ENCODE results near the gene APC.

APC gene

DNA sequence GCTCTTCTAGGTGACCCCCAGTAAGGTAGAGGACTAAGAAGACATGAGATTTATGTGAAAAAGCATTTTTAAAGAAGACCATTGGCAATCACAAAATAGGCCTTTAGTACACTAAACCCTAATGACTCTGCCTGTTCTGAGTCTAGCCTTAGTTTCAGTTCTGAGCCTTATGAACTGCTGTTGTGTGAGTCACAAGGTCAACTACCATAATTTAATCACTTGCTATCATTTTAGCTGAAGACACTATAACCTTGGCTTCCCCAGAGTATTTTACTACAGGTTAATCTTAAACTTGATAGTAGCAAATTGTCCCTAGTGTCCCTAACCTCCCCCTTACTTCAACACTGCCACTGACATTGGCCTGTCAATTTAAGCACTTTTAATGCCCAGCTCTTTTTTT is 34.4 kb downstream of the APC start:
- DNase-seq, result peak; percentile 24
- H3K36me3 ChIP-seq (replicated peaks), result no peaks in the 10 kb centered on the region

DNA sequence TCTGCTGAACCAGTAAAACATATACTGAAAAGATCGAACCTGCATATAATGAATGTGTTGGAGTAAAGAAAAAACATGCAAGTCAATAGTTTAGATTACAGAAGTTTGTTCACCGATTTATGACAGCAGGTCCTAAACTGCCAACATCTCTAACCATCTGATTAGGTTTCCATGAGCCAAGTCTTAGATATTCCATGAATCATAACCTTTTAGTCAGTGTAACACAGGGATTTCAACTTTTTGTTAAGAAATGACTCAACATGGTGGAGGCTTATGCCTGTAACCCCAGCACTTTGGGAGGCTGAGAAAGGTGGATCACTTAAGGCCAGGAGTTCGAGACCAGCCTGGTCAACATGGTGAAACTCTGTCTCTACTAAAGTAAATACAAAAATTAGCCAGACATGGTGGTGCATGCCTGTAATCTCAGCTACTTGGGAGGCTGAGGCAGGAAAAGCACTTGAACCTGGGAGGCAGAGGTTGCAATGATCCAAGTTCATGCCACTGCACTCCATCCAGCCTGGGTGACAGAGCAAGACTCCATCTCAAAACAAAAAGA is 38.7 kb downstream of the APC start:
- H3K4me3 ChIP-seq (ENCODE audit: low read depth, low read length), result no peak overlapping the region
- H3K36me3 ChIP-seq (replicated peaks), result peaks cover 2% of the 10 kb centered on the region
- in situ Hi-C loops (cut with HindIII; ENCODE audit: low pct_ligation_motif_present, low sequenced_read_pairs), result no loop called here
- no peaks in the 10 kb centered on the region for H3K27me3 ChIP-seq (replicated peaks)
- TF ChIP-seq, protein P1, sequence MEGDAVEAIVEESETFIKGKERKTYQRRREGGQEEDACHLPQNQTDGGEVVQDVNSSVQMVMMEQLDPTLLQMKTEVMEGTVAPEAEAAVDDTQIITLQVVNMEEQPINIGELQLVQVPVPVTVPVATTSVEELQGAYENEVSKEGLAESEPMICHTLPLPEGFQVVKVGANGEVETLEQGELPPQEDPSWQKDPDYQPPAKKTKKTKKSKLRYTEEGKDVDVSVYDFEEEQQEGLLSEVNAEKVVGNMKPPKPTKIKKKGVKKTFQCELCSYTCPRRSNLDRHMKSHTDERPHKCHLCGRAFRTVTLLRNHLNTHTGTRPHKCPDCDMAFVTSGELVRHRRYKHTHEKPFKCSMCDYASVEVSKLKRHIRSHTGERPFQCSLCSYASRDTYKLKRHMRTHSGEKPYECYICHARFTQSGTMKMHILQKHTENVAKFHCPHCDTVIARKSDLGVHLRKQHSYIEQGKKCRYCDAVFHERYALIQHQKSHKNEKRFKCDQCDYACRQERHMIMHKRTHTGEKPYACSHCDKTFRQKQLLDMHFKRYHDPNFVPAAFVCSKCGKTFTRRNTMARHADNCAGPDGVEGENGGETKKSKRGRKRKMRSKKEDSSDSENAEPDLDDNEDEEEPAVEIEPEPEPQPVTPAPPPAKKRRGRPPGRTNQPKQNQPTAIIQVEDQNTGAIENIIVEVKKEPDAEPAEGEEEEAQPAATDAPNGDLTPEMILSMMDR (IDR thresholded peaks at IDR 0.05; ENCODE audit: low read depth, low read length, missing control alignments), result no peak
- peak overlapping the region; percentile 51 for H3K27ac ChIP-seq
- DNase-seq, result peak; percentile 58

More for the DNA sequence above, 34.4 kb downstream of the APC start:
- TF ChIP-seq, protein P1 (IDR thresholded peaks at IDR 0.05; ENCODE audit: low read depth, low read length, missing control alignments), result no peak
- no peaks in the 10 kb centered on the region for H3K27me3 ChIP-seq (replicated peaks)
- no peak overlapping the region for H3K4me3 ChIP-seq (ENCODE audit: low read depth, low read length)
- in situ Hi-C loops (cut with HindIII; ENCODE audit: low pct_ligation_motif_present, low sequenced_read_pairs), result no loop called here
- peak overlapping the region; percentile 47 for H3K27ac ChIP-seq

DNA sequence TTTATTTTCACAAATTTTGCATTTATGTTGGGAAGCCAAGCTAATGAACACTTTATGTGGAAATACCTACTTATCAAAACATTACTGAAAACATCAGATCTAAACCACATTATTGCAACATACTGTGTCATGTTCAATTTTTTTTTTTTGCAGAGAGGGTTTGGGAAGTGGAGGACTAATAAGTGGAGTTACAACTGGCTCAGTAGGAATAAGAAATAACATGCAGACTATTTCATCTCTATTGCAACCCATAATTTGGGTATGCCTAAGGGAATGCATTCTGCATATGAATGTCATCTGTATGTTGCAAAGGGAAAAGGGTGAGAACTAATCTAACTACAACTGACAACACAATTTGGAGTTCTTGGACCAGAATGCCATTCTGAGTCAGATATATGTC is 41.8 kb downstream of the APC start:
- H3K27me3 ChIP-seq (replicated peaks), result no peaks in the 10 kb centered on the region
- H3K27ac ChIP-seq, result no peak overlapping the region
- DNase-seq, result no peak
- TF ChIP-seq, protein P1 (IDR thresholded peaks at IDR 0.05; ENCODE audit: low read depth, low read length, missing control alignments), result no peak
- H3K36me3 ChIP-seq (replicated peaks), result peaks cover 10% of the 10 kb centered on the region
- in situ Hi-C loops (cut with HindIII; ENCODE audit: low pct_ligation_motif_present, low sequenced_read_pairs), result no loop called here
- H3K4me3 ChIP-seq (ENCODE audit: low read depth, low read length), result no peak overlapping the region

DNA sequence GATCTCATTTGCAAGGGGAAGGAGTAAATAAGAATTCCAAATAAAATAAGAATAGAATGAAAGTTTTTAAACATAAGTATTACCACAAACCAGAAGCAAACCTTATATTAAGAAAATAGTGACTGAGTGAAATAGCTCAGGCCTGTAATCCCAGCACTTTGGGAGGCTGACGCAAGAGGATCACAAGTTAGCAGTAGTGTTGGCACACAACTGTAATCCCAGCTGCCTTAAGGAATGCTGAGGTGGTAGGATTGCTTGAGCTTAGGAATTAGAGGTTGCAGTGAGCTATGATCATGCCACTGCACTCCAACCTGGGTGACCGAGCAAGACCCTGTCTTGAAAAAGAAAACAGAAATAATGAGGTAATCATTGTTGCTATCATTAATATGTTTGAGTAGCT is 47.0 kb downstream of the APC start:
- Histone ChIP-seq H3K36me3 (replicated peaks) (peaks cover 12% of the 10 kb centered on the region), H3K27me3 (replicated peaks) (no peaks in the 10 kb centered on the region), H3K27ac (no peak overlapping the region), H3K4me3 (ENCODE audit: low read depth, low read length) (no peak overlapping the region)
- in situ Hi-C loops (cut with HindIII; ENCODE audit: low pct_ligation_motif_present, low sequenced_read_pairs), result no loop called here
- TF ChIP-seq, protein P1 (IDR thresholded peaks at IDR 0.05; ENCODE audit: low read depth, low read length, missing control alignments), result no peak
- DNase-seq, result no peak

DNA sequence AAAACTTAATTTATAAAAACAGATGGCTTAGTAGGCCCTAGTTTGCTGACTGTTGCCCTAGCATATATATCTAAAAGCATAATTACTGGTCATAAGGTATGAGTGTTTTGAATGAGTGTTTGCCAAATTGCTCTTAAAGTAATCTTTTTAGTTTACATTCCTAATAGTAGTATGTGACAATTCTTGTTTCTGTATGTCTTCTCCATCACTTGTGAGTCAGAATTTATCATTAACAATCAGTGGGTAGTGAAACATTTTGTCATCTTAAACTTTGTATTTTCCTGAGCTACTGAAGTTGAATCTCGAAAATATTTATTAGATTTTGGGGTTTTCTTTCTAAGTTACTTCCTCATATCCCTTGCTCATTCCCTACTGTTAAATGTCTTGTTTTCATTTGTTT is 49.6 kb downstream of the APC start:
- H3K36me3 ChIP-seq (replicated peaks), result peaks cover 3% of the 10 kb centered on the region
- DNase-seq, result no peak
- H3K27ac ChIP-seq, result no peak overlapping the region
- no peak overlapping the region for H3K4me3 ChIP-seq (ENCODE audit: low read depth, low read length)
- no peaks in the 10 kb centered on the region for H3K27me3 ChIP-seq (replicated peaks)
- TF ChIP-seq, protein P1 (IDR thresholded peaks at IDR 0.05; ENCODE audit: low read depth, low read length, missing control alignments), result no peak
- in situ Hi-C loops (cut with HindIII; ENCODE audit: low pct_ligation_motif_present, low sequenced_read_pairs), result no loop called here

DNA sequence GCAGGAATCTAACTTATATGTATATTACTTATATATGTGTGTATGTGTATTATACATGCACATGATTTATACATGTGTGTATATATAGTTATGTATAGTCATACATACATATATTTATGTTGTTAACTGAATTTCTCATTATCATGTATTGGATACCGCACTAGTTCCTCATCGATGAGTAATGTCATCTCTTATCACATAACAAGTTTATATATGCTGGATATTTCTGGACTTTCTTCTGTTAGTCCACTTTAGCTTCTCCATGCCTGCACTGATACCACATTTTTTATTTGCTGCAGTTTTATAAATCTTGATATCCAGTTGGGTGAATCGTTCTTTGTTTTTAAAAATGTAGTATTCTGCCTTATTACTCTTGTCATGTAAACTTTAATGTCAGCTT is 50.2 kb downstream of the APC start:
- peaks cover 4% of the 10 kb centered on the region for H3K36me3 ChIP-seq (replicated peaks)
- DNase-seq, result no peak
- H3K27ac ChIP-seq, result no peak overlapping the region
- TF ChIP-seq, protein P1 (IDR thresholded peaks at IDR 0.05; ENCODE audit: low read depth, low read length, missing control alignments), result no peak
- in situ Hi-C loops (cut with HindIII; ENCODE audit: low pct_ligation_motif_present, low sequenced_read_pairs), result no loop called here
- H3K27me3 ChIP-seq (replicated peaks), result no peaks in the 10 kb centered on the region
- H3K4me3 ChIP-seq (ENCODE audit: low read depth, low read length), result no peak overlapping the region

All from brain microvascular endothelial cell (primary cell).